Left hindlimb (tissue), 1 donor: ENCODE results near the gene BRMS1L.

Experiments
- DNase-seq: peaks from one replicate; pipeline ENCODE4 v3.0.0-alpha.2; 2018

Gene BRMS1L

DNA sequence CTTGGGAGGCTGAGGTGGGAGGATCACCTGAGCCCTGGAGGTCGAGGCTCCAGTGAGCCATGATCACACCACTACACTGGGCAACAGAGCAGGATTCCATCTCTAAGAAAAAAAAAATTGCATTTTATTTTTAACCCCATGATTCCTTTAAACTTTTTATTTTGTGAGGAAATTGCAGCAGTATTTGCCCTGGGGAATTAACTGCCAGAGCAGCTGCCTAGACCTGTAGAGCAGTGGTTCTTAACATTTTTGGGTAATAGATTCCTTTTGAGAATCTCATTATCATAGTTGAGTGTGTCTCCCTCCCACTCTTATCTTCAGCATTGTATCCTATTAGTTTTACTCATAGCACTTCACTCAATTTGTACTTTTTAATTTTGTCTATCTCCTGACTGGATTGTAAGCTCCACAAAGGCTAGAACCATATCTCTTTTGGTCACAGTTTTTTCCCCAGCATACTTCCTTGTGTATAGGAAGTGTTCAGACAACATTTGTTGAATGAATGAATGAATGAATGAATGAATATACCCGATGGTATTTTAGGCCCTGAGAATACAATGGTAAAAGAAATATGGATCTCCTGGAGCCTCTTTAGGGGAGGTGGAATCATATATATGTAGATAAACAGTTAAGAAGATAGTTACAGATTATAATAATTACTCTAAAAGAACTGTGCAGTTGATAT, 40.6 kb downstream of the BRMS1L start:
- no peak for DNase-seq

DNA sequence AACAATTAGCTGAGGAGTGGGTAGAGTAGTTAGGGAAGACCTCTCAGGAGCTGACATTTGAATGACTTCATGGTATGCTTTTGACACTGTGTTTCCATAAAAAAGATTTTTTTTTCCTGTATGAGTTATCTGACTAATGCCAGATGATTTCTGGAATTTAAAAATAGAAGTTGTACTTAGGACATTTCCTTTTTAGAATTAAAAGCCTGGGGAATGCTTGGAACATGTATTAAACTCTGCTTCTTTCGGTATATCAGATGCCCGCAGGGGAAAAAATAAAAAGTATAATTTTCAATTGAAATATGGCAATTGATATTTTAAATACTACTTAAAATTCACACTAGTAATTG, 41.1 kb downstream of the BRMS1L start:
- no peak for DNase-seq

DNA sequence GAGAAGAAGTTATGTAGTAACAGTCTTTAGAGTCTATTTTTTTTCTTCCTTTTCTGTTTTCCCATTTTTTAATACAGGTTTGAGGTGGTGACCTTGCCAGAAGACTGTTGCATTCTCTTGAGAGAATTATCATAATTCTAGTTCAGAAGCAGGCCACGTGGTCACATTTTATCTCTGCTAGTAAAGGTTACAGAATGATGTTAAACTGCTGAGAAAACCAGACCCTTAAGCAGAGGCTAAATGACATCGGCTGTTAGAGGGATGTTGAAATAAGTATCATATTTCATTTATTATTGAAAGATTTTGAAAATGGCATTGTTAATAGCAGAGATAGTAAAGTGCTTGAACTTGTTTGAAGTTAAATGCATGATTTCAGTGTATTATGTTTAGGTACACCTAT, 49.2 kb downstream of the BRMS1L start:
- no peak for DNase-seq

DNA sequence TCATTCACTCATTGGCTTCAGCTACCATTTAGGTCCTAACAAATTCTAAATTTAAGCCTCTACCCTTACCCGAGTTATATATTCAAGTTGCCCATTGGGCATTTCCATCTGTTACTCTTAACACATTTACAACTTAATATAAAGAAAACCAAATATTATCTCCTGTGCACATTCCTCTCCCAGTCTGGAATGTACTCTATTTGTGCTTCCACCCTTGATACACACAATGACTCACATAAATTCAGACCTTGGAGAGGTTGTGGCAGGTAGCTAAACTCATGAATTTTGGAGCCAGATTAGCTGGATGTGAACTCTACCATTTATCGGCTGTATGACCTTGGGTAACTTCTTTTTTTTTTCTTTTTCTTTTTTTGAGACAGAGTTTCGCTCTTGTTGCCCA, 51.1 kb downstream of the BRMS1L start:
- no peak for DNase-seq

DNA sequence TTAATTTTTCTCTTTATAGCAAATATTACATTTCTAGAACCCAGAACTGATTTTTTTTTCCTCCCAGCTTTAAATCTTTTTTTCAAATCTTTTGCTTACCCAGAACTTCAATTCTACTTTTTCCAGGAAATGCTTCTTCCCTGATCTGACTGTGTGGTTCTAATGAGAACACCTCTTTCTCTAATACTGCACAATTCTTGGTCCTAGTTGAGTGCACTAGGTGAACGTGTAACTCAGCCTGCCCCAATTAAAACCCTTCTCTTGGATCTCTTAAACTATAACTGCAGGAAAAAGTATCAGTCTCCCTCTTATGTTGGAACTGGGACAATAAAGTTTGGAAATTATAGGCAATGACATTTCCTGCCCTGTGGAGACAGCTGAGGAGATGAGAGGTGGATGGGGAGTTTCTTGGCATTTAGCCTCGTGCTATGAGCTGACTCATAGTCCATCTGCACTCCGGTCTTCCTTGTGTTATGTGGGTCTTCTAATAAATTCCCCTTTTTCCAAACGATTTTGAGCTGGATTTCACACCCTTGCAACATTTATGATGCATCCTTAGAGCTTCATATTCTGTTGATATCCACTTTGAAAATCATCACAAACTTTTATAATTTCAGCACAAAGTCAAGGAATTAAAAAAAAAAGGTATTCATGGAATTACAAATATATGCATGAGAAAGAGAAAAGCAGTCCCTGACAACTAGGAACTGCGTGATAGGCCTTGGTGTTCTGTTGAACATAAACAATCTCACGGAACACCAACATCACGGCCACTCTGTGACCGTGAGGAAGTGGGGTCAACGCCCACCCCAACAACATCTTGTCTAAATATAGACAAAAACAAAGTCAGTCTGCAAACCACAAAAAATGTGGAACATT, 52.4 kb downstream of the BRMS1L start:
- peak; percentile 38 for DNase-seq

DNA sequence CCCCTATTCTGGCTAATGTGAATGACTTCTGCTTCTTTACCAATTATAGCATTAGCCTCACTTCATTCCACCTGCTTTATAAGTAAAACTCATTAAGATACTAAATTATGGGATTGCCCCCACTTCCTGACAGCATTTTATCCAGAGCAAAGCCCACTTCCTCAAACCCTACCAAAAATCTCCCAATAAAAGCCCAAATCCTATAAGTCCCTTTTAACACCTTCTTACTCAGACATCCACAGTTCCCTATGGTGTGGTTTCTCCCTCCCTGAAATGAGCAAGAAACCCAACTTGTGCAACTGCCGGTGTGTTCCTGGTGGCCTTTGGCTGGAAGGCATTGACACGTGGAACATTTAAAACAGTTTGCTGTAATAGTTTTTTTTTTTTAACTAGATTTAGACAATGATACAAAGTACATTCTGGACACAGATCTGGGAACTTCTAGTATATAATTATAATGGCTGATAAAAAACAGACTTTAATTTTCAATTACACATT, 53.1 kb downstream of the BRMS1L start:
- DNase-seq = no peak

DNA sequence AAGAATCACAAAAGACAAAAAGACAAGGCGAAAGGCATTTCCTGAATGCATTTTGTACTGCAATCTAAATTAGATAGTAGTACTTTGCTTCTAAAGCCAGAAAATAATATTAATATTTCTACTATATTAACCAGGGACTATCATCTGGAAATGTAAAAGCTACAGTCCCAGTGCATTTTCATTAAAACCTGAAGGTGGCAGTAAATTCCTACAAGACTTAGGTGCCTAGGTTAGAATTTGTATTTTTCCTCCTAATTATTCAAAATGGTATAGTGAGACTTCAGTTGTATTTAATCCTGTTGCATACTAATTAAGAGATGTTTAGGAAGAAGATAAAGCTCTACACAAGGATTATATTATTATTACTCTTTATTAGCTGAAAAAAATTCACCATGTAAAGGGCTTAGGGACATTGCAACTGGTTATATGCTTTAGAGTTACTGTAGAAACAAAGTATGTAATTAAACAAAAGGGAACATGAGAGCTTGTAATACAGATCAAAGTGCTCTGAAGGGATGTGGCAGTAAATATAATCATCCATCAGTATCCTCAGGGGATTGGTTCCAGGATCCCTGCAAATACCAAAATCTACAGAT, 53.6 kb downstream of the BRMS1L start:
- no peak for DNase-seq

DNA sequence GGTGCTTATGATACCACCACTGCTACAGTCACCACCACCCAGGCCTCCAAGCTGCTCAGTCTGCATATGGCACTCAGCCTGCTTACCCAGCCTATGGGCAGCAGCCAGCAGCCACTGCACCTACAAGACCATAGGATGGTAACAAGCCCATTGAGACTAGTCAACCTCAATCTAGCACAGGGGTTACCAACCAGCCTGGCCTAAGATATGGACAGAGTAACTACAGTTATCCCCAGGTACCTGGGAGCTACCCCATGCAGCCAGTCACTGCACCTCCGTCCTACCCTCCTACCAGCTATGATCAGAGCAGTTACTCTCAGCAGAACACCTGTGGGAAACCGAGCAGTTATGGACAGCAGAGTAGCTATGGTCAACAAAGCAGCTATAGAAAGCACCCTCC, 55.1 kb downstream of the BRMS1L start:
- no peak for DNase-seq

DNA sequence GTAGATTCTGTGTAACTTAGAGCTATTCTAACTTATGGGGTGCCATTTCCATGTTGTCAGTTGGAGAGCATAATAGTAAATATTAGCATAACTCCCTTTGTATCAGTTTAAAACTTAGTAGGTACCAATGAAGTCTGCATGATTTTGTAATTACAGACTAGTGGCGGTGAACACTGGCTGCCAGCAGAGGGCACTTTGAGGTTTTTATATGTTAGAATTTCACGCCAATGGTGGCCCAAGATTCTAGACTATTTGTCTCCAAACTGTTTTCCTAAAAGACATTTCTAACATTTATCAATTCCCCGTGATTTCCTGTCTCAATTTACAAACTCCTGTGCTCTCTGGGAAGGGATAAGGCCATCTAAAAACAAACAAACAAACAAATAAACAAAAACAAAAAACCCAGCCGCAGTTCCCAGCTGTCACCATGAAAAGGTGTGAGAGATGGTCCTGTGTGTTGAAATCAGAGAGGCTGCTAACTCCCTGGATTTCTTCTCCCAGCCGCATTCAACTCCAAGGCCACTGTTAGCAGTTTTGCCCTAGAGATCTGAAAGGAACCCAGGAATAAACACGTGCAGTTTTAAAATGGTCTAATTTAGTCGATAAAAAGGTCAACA, 57.6 kb downstream of the BRMS1L start:
- DNase-seq = no peak

DNA sequence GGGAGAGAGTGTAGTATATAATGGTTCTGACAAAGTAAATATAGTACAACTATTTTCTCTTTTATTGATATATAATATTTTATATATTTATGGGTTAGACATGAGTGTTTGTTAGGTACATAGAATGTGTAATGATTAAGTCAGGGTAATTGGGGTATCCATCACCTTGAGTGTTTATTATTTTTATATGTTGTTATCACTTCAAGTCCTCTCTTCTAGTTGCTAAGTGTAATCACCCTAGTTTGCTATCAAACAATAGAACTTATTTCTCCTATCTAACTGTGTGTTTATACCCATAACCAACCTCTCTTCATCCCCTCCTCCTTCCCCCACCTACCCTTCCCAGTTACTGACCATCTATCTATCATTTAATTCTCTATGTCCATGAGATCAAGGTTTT, 64.2 kb downstream of the BRMS1L start:
- no peak for DNase-seq

DNA sequence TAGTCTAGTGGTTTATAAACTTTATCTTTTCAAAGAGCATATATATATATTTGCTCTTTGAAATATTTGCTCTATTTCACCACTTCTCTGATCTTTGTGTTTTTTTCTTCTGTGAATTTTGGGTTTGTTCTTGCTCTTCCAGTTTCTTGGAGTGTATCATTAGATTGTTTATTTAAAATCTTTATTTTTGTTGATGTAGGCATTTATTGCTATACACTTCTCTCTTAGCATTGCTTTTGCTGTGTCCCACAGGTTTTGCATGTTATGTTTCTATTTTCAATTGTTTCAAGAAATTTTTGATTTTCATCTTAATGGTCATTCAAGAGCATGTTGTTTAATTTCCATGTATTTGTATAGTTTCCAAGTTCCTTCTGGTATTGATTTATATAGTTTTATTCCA, 69.1 kb downstream of the BRMS1L start:
- no peak for DNase-seq

DNA sequence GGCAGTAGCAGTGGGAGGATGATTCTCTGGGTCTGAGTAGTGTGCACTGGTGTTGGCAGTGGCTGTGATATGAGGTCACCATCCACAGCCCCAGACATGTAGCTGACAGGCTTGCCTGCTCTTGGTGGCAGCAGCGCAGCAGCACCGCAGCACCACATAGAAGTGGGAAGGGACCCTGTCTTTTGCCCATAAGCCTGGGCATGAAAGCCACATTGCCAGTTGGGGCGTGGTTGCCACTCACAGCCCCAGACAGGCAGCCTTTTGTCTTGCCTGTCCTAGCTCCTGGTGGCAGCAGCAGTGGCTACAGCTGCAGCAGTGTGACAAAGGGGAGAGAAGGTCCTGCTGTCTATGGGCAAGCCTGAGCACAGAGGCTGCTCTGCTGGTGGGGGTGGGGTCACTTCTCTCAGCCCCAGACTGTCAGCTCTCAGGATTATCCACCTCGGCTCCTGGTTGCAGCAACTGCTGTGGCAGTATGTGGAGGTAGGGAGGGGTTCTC, 71.5 kb downstream of the BRMS1L start:
- DNase-seq = no peak

DNA sequence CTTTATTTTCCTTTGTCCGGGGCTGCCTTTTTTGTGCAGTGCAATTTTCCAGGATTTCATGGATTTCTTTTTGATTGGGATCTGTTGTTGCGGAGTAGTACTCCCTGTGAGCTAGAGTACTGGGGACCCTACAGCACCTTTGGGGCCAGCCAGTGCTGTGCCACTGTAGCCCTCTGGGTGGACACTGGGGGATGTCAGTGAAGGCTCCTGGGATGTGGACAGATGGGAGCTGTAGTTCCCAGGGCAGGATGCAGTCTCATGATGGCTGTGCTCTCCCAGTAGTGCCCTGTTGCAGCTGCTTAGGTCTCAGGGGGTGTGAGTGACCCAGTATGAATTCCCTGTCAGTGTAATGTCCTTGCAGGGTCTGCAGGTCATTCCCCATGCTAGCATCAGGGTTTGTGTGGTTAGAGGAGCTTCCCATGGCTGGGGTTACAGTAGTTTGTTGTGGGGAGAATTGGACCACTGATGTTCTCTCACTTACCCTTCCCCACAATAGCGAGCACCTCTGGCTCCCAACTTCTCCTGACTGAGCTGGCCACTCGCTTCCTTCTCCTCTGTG, 72.2 kb downstream of the BRMS1L start:
- DNase-seq = no peak

DNA sequence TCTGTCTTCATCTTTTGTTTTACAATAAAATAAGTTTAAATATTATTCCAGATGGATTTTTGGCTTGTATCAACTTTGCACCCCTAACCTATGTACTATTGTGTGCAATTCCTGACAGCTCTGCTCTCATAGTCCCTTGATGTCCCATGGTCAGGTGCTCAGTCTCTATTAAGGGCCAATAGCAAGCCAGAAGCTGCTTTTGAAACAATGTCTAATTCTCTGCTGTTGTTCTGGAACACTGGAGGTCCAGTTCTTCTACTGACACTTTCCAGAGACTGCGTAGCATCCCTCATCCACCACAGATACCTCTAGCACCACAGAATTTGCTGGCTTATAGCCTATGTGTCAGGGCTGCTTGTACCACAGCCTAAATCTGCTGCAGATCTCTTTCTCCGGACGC, 74.6 kb downstream of the BRMS1L start:
- no peak for DNase-seq

DNA sequence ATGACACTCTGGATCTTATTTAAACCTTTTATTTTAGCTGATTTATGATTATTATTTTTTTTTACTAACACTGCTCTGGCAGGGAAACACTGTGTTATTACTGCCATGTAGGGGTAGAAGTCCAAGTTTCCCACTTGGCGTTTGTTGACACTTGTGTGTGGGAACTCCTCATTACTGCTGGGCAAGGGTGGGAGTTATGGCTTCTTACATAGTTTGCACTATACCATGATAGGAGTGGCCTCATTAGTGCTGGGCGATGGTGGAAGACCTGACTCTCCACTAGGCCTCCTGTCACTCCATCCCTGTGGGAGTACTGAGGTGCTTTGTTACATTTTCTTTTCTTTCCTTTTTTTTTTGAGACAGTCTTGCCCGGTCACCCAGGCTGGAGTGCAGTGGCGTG, 83.5 kb downstream of the BRMS1L start:
- DNase-seq = no peak

DNA sequence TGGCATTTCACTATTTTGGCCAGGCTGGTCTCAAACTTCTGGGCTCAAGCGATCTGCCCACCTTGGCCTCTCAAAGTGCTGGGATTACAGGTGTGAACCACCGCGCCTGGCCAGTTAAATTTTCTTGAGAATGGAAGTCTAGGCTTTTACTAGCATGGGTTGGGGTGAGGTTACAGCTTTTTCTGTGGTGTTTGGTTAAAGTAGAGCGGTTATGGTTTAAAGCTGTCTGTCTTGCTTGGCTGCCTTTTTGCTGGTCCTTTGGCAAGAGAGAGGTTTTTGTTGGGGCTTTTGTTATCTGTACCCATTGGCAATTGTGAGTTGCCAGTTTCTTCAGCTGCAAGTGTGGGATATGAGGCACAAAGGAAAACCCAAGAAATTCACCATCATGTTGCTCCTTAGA, 84.1 kb downstream of the BRMS1L start:
- DNase-seq = no peak

DNA sequence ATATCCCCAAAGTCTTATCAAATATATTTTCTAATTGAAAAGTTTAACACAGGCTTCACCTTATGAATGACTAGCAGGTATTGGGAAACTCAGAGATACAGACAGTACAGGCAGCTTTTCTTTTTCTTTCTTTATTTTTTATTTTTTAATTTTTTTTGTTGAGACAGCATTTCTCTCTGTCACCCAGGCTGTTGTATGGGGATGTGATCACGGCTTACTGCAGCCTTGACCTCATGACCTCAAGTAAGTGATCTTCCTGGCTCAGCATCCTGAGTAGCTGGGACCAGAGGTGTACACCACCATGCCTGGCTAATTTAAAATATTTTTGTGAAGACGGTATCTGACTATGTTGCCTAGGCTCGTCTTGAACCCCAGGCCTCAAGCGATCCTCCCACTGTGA, 85.0 kb downstream of the BRMS1L start:
- no peak for DNase-seq

DNA sequence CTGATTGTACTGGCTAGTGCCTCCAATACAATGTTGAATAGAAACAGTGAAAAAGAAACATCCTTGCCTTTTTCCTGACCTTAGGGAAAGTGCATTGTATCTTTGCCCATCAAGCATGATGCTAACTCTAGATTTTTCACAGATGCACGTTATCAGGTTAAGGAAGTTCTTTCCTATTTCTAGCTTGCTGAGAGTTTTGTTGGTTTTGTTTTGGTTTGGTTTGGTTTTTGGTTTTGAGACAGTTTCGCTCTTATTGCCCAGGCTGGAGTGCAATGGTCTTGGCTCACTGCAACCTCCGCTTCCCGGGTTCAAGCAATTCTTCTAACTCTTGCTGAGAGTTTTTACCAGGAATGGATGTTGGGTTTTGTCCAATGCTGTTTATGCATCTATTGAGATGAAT, 89.0 kb downstream of the BRMS1L start:
- DNase-seq = no peak

DNA sequence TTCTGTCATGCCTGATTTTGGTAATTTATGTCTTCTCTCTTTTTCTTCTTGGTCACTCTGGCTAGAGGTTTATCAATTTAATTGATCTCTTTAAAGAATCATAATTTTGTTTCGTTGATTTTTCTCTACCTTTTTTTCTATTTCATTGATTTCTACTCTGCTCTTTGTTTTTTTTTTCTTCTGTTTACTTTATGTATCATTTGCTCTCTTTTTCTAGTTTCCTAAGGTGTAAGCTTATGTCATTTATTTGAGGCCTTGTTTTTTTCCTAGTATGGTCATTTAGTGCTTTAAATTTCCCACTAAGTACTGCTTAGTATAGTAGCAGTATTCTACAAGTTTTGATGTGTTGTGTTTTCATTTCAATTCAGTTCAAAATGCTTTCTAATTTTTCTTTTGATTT, 89.6 kb downstream of the BRMS1L start:
- DNase-seq = no peak
